Astrocyte (in vitro differentiated cells and primary cell): Measurements from ENCODE around the gene CACNA1H.

Experiments
- EZH2 ChIP-seq: IDR thresholded peaks from 2 replicates; pipeline ENCODE4 v1.6.1; 2012; ENCODE audit warnings: mild to moderate bottlenecking, low read length, inconsistent platforms; ENCODE audit not compliant: insufficient read depth
- TF ChIP-seq, protein P1 (sequence below): IDR thresholded peaks from 2 replicates; pipeline ENCODE4 v1.5.1; 2011; ENCODE audit warnings: low read depth, mild to moderate bottlenecking, inconsistent platforms, low read length, moderate library complexity; ENCODE audit not compliant: insufficient read depth

- TF ChIP-seq, protein P1, sequence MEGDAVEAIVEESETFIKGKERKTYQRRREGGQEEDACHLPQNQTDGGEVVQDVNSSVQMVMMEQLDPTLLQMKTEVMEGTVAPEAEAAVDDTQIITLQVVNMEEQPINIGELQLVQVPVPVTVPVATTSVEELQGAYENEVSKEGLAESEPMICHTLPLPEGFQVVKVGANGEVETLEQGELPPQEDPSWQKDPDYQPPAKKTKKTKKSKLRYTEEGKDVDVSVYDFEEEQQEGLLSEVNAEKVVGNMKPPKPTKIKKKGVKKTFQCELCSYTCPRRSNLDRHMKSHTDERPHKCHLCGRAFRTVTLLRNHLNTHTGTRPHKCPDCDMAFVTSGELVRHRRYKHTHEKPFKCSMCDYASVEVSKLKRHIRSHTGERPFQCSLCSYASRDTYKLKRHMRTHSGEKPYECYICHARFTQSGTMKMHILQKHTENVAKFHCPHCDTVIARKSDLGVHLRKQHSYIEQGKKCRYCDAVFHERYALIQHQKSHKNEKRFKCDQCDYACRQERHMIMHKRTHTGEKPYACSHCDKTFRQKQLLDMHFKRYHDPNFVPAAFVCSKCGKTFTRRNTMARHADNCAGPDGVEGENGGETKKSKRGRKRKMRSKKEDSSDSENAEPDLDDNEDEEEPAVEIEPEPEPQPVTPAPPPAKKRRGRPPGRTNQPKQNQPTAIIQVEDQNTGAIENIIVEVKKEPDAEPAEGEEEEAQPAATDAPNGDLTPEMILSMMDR = no peak
- no peak for TF ChIP-seq EZH2
These were observed 19.6 kb upstream of the CACNA1H start for GRCh38 chr16:1133271-1133670.
